Suprapubic skin (tissue), 3 donors: ENCODE data around the gene MRC2.

Experiments used
- CTCF ChIP-seq, 2 donors: fragments of 200-600 bp in 1 of 2; fragments of 450-650 bp in 1 of 2; sonication (generic) in 1 of 2; IDR thresholded peaks; one replicate each; pipeline ENCODE4 v1.5.1; 2016 to 2019; ENCODE audit warnings: antibody characterized with exemption in 2 of 2, mild to moderate bottlenecking in 1 of 2, moderate library complexity in 1 of 2
- POLR2A ChIP-seq, 2 donors: fragments of 450-650 bp; IDR thresholded peaks; one replicate each; pipeline ENCODE4 v1.6.1; 2017; ENCODE audit warnings: antibody characterized with exemption in 2 of 2, mild to moderate bottlenecking in 2 of 2, moderate library complexity in 2 of 2

- no peak for TF ChIP-seq CTCF (IDR thresholded peaks at IDR 0.05)
- no peak for TF ChIP-seq POLR2A (IDR thresholded peaks at IDR 0.05)
Observed at GRCh38 chr17:62681939-62682381, 54.5 kb downstream of the MRC2 start.
